ENCODE data around the gene CCDC107.

GRCh38 chr9:35636135-35636876, 21.8 kb upstream of the CCDC107 start:
- TF ChIP-seq POLR2AphosphoS5 (IDR thresholded peaks at IDR 0.05; ENCODE audit: low read depth, low read length) (no peak), POLR2A (IDR thresholded peaks at IDR 0.05; ENCODE audit: low read depth, low read length) (no peak)

All from GM12891 (cell line).